ENCODE results near the gene SHISA8.
"Not testable (repeated sequence)": the region's sequence is repeated elsewhere in the genome, so short reads cannot be mapped to it uniquely, and the experiment has no call there.

Gene SHISA8

GRCh38 chr22:41898645-41899044 lies 16.2 kb downstream of the SHISA8 start:
- DNase-seq, result no peak

DNA sequence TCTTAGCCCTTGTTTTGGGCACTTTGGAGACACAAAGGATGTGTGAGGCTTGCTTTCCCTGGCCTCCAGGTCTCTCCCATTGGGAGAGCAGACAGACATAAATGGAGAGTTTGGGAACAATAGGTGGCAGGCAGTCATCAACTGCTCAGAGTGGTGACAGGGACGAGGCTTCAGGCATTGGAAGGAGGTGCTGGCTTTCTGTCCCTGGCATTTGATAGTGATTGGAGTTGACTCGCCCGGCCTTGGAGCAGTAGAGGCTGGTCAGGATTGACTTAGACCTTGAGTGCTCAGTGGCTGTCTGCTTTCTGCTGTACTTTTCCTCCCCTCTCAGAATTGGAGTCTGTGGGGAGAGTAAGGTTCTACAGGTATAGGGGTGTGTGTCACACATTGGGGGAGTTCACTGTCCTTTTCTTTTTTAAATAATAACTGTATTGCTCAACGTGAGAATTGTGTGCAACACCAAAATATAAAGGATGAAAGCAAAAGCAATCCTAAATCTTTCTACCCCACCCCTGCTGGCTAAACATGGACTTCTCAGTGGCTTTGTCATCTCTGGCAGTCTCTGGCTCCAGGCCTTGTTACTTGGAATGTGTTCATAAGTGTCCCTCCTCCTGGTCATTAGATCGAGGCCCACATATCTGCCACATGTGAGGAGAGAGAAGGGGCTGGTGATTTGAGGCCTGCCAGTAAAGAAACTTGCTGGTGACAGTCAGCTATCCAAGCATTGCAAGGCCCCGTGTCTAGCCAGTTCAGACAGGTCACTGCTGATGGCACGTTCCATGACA lies 21.1 kb downstream of the SHISA8 start:
- no peak for DNase-seq

GRCh38 chr22:41892721-41893120 lies 22.2 kb downstream of the SHISA8 start:
- DNase-seq, result no peak

- no peak for DNase-seq
Measured at GRCh38 chr22:41891407-41891806, 23.5 kb downstream of the SHISA8 start.

- no peak for DNase-seq
Measured at GRCh38 chr22:41888627-41889200, 26.2 kb downstream of the SHISA8 start.

- DNase-seq, result no peak
Measured at GRCh38 chr22:41885516-41885915, 29.4 kb downstream of the SHISA8 start.

DNA sequence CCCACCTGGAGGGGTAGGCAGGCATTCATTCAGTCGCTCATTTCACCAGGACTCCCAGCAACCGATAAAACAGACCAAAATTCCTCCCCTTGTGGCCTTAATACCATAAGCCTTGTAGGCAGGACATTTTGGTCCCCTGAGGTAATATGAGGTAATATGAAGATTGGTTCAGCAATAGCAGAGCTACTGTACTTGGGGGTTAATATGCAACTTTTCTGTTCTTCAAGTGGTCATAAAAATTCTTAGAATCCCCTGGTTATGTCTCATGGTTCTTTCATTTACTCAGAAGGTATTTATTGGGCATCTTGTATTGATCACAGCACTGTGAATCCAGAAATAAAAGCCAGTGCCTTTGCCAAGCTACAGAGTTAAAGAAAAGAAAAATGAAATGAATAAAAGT lies 29.8 kb downstream of the SHISA8 start:
- no peak for DNase-seq

- DNase-seq, result no peak
Measured at GRCh38 chr22:41883400-41883799, 31.5 kb downstream of the SHISA8 start.

- no peak for DNase-seq
Measured at GRCh38 chr22:41880653-41881052, 34.2 kb downstream of the SHISA8 start.

- no peak for DNase-seq
Measured at GRCh38 chr22:41876675-41877074, 38.2 kb downstream of the SHISA8 start.

GRCh38 chr22:41876275-41876674 lies 38.6 kb downstream of the SHISA8 start:
- DNase-seq, result no peak

DNA sequence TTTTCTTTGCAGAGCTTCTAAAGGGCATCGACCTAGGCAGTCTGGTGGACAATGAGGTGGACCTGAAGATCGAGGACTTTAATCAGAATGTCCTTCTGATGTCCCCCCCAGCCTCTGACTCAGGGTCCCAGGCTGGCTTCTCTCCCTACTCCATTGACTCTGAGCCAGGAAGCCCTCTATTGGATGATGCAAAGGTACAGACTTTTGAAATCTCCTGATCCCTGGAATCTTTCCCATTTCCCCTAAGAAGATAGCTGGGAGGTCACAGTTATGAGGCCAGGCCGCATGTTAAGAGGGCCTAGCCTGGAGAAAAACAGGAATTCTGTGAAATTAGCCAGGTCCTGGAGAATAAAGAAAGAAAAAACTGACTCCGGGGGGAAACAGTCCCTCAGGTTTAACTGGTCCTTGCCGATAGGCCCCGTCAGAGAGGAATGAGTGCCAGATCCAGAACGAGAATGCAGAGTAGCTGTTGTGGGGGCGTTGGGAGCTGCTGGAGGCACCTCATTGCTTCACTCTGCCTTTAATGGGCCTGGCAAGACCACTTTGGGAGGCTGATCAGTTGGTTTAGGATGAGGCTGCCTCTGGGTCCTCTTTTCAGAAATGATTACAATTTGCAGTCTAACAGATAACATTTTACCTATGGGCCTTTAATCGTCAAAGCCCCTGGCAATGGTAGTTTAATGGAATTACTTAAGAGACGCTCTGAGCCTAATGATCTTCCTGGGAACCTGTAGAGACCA lies 39.2 kb downstream of the SHISA8 start:
- DNase-seq, result no peak

GRCh38 chr22:41874090-41874489 lies 40.8 kb downstream of the SHISA8 start:
- DNase-seq, result no peak

DNA sequence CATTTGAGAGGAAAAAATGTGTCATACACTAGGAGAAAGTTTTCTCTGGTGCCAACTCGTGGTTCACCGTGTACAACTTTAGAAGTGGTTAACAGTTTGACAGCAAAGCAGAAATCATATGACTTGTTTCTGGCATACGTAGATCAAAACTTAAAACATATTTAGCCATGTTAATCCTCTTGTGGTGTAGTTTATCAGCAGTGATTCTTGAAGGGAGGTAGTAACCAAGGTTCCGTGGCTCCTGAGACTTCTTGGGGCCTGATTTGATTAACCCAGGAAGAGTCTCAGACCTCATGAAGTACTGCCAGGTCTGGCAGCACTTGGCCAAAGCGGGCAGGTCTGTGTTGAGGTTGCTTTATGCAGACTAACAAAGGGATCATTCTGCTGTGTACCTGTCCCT lies 41.5 kb downstream of the SHISA8 start:
- peak; percentile 22 to 42 for DNase-seq

DNA sequence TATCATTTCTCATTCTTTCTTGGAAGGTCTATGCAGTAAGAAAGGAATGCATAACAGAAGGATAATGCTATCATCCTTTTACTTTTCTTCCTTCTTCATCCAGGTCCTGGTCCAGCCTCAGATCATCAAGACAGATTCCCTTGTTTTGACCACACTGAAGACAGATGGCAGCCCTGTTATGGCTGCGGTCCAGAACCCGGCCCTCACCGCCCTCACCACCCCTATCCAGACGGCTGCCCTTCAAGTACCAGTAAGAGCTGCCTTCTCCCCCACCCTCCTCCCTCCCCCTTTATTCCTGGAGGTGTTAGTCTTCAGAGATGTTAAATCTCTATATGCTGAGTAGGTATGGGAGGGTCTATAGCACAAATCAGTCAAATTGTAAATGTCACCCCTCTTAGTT lies 44.1 kb downstream of the SHISA8 start:
- DNase-seq, result no peak

DNA sequence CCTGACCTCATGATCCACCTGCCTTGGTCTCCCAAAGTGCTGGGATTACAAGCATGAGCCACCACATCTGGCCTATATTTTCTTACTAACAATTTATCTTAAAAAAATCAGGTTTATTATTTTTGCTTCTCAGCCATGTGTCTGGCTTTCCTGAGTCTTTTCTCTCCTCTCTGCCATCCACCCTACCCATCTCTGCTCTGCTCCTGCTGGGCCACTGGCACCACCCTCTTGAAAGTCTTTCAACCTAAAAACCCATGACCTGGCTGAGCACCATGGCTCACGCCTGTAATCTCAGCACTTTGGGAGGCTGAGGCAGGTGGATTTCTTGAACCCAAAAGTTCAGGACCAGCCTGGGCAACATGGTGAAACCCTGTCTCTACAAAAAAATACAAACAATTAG lies 44.8 kb downstream of the SHISA8 start:
- not testable (repeated sequence) for DNase-seq

- no peak for DNase-seq
Measured at GRCh38 chr22:41868556-41868955, 46.3 kb downstream of the SHISA8 start.

GRCh38 chr22:41863472-41863871 lies 51.4 kb downstream of the SHISA8 start:
- DNase-seq, result no peak

GRCh38 chr22:41862530-41863266 lies 52.2 kb downstream of the SHISA8 start:
- peak; percentile 64 to 76 for DNase-seq

DNA sequence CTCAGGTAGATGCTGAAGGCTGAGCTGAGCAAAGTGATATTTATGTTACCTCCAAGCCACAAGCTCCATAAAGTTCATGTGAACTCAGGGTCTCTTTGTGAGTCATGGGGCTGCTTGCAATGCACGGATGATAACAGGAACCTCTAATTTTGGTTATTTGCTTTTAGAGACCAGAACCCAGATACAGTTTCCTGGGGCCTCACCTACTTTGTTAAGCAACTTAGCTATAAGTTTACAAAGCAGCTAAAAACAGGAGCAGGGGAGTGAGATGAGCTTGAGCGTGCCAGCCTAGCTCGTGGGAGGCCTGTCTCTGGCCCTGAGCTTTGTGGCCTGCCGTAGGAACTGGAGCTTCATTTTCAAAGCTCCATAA lies 52.7 kb downstream of the SHISA8 start:
- DNase-seq, result peak; percentile 47 to 59
